AG20443 (cell line): ENCODE measurements around the gene BCL2.
A peak's percentile ranks its signal among the peaks of the same experiment; 100 is the strongest.
"Not testable (repeated sequence)": the region's sequence is repeated elsewhere in the genome, so short reads cannot be mapped to it uniquely, and the experiment has no call there.

Experiments
- DNase-seq: peaks from one replicate; pipeline ENCODE4 v3.0.0; 2012; ENCODE audit warnings: low spot score, mixed read lengths

BCL2 gene

DNA sequence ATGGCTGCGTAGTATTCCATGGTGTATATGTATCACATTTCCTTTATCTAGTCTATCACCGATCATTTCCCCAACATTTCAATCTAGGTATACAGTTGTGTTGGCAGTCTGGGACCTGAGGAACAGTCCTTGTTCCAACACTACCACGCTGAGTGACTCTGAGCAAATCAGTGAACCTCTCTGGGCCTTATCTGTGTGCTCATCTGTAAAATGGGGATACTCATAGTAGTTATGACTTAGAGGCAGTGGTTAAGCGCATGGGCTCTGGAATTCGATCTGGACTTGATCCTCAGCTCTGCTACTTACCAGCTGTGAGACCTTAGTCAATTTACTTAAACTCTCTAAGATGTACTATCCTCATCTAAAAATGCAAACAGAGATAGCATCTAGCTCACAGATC, 85.1 kb downstream of the BCL2 start:
- no peak for DNase-seq

DNA sequence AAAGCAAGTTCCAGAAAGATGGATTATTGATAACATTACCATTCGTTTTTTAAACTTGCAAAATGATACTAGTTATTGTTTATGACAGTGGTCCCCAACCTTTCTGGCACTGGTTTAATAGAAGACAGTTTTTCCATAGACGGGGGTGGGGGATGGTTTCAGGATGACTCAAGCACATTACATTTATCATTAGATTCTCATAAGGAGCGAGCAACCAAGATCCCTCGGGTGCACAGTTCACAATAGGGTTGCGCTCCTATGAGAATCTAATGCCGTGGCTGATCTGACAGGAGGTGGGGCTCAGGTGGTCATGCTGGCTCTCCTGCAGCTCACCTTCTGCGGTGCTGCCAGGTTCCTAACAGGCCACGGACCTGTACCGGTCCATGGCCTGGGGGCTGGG, 86.2 kb downstream of the BCL2 start:
- no peak for DNase-seq

DNA sequence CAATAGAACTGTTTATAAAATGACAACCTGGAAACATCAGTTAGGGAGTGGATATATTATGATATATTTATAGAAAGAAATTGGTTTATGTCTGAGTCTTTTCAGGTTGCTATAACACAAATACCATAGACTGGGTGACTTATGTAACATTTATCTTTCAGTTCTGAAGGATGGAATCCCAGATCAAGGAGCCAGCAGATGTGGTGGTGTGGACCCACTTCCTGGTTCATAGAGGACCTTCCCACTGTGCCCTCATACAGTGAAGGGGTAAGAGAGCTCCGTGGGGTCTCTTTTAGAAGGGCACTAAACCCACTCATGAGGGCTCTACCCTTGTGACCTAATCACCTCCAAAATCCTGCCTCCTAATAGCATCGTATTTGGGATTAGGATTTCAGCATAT, 86.7 kb downstream of the BCL2 start:
- no peak for DNase-seq

DNA sequence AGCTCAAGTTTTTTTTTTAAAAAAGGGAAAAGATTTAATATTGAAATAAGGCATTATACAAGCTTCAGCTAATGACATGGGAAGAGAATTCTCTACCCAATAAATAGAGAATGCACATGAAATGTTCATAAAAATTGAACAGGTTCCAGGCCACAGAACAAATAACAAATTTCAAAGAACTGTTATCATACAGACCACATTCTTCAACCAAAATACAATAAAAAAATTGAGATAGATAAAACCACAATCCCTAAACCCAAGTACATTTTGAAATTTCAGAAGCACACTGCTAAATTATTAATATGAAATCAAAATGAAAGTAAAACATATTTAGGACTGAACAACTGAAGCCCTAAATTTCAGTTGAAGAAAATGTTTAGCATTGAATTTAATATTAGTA, 89.6 kb downstream of the BCL2 start:
- DNase-seq: no peak

DNA sequence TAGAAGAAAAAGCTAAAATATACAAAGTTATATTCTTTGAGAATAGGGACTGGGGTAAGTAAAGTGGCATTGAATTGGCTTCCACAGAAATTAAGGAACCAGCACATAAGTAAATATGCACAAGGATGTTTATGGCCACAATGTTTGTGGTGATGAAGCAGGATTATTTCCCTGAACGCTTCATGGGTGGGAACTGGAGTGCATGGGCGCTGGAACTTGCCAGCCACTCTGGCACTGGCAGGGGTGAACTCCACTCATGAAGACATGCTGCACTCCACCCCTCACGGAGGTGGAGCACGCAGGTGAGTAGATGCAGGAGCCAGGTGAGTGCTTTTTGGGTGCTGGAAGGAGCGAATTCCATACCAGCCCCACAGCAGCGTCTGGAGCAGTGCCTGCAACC, 94.1 kb downstream of the BCL2 start:
- no peak for DNase-seq

DNA sequence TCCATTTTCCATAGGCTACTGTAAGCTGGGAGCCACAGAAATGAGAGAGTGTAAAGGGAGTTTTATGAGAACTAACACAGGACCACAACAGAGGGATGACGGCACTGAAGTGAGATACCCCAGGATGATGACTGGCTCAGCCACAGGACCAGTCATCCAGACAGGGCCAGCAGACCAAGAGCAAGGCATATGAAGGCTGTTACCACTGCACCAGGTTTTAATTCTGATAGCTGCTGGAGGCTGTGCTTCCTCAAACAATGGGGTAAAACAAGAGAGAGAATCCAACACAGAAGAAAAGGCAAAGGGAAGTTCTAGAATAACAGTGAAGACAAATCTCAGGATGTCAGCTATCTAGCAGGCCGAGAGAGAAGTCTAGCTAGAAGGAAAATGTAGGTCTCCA, 94.9 kb downstream of the BCL2 start:
- DNase-seq: no peak

DNA sequence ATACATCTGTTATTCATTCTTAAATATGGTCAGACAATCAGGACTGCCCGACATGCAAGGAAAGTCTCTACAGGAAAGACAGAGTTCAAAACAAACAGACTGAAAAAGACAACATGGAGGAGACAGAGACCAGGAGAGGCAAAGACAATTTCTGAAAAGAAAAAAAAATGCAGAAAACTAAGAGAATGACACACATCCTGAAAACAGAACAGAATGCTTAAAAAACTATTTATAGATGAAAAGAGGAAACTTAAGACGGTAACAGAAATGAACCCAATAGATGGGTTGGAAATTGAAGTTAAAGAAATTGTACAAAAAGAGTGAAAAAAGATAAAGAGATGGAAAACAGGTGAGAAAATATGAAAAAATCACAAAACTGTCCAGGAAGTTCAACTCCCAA, 95.7 kb downstream of the BCL2 start:
- no peak for DNase-seq

DNA sequence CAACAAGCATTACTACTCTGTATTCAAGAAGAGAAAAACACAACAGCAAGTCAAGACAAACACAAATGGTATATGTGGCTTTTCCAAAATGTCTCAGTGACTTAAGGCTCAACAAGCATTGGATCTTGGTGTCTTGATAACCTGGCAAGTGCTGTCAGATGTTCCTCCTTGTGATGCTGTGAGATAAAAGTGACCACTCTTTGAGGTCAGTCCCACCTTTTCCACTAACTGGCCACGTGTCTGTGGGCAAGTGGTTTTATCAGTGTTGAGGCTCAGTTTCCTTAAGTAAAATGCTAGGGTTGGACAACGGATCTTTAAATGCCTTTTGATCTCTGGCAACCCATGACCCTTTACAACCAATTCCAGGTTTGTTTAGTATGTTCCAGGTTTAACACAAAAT, 98.7 kb downstream of the BCL2 start:
- no peak for DNase-seq

DNA sequence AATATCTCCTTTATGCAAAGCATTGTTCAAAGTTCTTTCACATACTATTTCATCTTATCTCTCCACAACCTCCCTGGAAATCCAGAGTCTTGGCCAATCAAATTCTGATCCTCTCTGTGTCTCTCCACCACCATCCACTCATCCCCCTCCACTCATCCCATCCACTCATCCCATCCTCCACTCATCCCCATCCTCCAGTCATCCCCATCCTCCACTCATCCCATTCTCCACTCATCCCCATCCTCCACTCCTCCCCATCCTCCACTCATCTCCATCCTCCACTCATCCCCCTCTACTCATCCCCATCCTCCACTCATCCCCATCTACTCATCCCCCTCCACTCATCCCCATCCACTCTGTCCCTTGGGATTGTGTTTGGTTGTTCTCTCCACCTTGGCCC, 101.1 kb downstream of the BCL2 start:
- DNase-seq: peak; percentile 28

DNA sequence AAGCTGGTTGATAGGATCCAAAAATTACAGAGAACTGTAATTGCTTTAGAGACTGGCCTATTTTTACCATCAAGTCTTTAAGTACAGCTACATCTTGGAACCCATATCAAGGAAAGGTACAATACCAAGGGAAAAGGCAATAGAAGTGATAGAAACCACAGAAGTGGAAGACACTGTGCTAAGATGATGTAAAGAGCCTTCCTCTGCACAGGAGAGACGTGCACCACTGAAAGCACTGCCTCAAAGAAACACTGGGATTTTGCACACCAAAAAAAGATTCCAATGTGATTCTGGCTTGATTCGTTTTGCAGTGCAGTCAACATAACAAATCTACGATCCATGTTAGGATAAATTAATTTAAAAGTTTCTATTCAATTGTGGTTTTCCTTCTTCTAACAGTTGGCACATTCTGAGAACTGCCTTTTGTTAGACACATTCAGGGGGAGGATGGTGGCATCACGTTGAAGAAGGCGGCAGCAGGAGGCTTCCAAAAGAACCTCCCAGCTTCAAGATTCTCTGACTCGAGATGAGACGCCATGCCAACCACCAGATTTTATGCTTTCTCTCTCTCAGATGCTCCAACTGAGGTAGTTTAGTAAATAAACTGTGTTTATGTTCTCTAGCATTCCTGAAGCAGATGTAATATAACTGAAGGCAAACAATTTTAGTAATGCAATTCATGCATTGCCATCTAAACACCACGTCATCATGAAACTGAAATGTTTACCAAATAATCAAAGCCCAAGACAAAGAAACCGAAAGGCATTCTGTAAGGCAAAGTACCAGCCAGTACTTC, 102.9 kb downstream of the BCL2 start:
- DNase-seq: no peak

DNA sequence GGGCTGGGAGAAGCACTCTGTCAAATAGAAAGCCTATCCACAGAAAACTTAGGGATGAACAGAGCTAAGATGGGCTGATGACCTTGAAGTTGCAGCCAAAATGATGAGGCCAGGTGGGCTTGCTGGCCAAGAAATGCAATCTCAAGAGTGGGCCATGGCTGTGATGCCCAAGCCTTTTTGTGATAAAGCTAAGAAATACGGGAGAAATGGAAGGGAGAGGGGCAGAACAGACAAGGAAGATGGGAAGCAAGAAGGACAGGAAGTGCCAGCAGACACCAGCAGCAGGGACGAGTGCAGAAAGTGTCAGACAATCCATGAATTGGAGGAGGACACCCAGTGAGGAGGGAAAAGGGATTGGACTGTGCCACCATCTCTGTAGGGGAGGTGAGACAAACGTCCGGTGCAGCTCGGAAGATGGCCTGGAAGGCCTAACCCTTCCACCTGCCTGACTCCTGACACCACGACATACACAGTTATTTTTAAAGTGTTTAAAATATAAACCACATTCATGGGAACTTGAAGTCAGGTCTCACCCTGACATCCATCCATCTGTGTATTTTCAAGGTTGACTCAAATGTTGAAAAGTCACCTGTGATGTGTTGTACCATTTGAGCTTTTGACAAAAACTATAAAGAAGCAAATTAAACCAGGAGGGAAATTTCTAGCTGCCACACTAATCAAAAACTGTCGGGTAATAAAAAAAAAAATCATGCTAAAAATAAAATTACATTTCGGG, 105.5 kb downstream of the BCL2 start:
- DNase-seq: no peak

DNA sequence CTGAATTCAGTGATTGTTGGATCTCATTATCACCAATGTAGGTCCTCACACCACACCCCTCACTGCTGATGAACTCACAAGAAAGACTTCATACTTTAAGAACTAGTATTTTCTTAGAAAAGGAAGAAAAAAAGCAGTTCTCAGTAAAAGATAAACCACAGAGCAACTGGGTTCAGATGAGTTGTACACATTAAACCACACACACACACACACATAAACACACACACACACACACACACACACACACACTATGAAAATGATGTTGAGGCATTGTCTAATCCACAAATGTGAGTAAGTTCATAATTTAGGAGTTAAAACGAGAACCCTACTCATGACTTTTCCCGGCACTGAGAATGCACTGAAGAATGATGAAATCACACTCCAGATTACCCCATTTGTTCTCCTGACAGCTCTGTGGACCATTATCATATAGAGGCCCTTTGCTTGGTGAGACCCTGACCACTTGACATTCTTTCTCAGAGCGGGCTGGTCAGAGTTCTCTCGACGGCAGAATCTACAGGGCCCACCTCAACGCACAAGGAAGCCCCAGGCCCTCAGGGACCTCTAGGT, 106.2 kb downstream of the BCL2 start:
- DNase-seq: no peak

DNA sequence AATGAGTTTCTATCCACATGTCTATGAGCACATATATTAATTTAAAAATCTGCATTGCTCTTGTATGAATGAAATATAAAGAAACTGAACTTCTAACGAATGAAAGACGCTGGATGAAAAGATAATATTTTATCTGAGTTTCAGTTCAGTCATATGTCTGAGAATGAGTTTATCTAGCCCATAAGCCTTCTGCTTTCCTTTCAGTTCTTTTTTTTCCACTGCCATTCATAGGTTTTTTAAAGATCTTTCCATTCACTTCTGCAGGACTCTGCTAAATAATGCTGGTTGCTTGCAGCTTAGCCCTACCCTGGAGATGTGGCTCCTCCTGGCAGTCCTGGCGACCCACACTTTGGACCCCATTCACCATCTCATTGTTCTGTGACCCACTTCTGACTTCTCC, 109.0 kb downstream of the BCL2 start:
- DNase-seq: no peak

DNA sequence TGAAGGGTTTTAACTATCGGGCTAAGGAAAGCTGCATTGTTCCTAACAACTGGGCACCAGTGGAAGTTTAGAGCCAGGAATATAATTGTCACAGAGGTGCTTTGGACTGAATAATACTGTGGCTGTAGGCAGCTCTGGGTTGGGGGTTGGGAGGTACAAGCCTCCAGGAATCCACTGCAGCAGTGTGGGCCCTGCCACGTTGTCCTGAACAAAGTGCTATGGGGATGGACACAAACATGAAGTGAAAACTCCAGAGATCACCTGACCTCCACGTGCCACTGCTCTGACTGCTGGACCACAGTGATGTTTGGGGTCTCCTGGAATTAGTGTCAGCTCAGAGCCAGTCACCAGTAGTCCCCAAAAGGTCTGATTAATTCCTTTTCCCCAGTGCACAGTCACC, 110.9 kb downstream of the BCL2 start:
- no peak for DNase-seq

DNA sequence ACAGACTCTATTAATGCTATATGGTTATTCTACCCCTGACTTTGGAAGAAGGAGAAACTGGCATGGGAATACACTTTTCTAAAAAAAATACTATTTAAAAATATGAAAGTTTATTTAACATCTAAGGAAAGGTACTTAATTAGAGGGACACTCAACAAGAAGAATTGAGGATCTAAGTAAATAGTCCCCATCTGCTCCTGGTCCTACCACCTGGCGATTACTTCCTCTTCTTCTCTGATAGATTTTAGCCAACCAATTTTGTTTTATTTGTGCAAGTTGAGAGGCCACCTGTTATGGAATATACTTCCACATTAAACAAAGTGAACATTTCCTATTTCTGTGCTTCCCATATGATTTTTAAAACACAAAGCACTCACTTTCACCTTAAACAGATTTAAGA, 111.7 kb downstream of the BCL2 start:
- DNase-seq: no peak

DNA sequence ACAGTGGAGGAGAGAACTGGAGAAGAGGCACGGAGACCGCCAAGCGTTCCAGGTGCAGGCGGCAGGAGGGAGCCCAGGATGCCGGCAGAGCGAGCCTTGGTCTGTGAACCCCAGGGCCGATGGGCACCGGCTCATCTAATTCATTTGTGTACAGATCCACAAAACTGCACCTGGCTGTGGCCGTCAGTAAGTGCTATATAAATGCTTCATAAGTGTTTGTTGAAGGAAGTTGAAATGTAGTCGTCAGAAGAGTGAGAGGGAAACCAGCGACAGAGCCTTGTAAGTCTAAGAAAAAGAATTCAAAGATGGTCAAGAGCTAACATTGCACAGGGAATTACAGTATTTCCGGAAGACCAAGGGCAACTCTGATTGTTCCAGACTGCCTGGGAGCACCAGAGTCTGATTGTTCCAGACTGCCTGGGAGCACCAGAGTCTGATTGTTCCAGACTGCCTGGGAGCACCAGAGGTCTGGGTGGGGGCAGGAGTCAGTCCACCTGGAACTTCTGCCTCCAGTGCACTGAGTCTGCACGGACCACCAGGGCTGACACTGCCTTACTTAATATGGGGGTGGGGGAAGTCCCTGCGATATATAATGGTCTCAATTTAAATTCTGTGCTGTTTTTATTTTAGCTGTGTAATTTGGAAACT, 112.3 kb downstream of the BCL2 start:
- no peak for DNase-seq

DNA sequence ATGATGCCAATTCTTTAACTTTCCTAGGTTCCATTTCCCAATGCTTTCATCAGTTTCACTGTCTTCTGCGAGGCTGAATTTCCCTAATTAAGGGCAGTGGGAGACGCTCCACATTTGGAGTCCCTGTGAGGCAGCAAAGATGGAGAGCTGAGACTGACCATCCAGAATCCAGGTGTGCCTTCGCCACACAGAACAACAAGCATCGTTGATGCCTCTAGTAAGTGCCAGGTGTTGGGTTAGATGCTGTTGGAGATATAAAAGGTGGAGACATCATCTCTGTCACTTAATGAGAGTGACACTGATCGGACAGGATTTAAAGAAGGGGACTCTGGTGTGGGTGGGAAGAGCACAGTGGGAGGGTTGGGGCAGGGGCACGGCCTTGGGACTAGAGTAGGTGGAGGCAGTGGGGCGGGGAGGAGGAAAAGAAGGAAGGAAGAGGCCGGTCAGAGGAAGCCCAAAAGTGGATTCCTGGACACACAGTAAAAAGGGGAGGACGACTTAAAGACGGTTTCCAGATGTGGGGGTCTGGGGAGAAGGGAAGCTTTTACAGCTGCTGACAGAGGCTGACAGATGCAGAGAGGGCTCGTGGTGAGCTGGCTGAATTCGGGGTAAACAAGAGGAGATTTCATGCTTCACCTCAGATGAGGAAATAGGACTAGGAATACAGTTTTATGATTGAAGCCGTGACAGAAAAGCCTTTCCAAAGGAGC, 113.0 kb downstream of the BCL2 start:
- no peak for DNase-seq

DNA sequence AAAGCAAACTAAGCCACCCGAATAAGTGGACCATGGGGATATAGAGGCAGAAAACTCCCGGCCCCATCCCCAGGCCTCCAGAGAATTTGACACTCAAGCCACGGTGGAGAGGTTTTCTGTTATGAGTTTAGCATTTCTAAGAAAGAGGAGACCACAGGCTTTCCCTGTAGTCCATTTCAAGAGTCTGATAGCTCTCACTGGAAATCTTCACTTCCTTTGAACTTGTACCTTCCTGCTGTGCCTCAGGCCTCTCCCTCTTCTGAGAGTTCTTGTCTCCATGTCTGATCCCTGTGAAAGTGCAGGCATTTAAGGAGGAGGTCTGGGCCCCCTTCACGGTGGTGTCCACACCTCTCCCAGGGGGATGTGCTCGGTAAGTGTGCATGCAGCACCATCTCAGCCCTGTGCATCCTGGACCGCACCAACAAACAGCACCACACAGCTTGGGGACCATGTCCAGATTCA, 113.7 kb downstream of the BCL2 start:
- no peak for DNase-seq

DNA sequence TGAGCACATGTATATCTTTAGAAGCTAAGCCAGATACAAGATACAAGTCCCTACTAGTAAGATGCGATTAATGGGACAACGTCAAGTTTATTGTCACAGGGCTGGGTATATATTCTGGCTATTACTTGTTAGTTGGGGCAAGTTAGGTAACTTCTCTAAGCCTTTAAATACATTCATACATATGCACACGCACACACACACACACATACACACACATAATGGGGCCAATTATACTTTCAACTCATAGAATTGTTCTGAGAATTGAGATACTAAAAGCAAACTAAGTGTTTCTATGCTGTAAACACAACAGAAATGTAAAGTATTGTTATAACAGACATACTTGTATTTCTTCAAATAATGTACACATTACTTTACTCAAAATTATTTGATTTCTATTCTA, 116.1 kb downstream of the BCL2 start:
- DNase-seq: no peak

DNA sequence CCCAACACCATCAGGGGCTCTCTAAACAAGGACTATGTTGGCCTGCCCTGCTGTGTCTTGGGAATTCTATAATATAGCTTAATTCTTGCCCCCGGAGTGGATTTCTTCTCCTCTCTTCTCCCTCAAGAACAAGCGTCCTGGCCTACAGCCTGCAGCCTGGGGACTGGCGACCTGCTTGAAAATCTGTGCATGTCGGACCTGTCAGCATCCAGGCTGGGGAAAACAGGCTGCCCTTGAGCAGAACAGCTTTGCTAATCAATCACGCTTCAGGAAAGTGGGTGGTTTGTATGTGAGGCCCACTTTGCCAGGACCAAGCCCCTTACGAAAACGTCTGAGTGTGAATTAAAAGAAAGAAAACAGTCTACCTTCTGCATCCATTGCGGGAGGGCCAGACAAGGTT, 116.7 kb downstream of the BCL2 start:
- no peak for DNase-seq

DNA sequence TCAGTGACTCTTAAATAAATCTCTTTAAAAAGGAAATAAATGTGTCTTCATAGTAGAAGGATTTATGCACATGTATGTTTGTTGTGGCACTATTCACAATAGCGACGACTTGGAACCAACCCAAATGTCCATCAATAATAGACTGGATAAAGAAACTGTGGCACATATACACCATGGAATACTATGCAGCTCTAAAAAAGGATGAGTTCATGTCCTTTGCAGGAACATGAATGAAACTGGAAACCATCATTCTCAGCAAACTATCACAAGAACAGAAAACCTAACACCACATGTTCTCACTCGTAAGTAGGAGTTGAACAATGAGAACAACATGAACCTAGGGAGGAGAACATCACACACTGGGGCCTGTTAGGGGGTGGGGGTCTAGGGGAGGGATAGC, 118.1 kb downstream of the BCL2 start:
- not testable (repeated sequence) for DNase-seq

DNA sequence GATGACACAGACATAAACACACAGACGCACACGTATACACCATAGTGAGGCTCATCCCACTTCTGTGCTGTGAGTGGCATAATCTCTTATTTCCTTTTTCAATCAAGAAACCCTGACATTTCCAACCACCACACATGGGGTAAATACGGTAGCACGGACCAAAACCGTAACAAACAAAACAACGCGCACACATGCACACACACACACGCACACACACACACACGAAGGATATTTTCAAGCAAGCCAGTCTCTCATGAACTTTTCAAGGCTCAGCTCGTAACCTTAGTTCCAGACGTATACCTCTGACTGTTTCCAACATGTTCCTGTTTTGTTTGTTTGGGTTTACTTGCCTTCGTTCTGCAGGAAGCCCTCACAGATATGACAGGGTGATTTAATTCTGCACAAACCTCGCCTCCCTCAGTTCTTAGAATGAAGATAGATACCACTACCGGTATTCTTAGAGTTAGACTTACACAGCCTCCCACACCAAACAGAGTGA, 119.8 kb downstream of the BCL2 start:
- DNase-seq: no peak
